Measurements from ENCODE around the gene SIGLEC15.

The SIGLEC15 gene

DNA sequence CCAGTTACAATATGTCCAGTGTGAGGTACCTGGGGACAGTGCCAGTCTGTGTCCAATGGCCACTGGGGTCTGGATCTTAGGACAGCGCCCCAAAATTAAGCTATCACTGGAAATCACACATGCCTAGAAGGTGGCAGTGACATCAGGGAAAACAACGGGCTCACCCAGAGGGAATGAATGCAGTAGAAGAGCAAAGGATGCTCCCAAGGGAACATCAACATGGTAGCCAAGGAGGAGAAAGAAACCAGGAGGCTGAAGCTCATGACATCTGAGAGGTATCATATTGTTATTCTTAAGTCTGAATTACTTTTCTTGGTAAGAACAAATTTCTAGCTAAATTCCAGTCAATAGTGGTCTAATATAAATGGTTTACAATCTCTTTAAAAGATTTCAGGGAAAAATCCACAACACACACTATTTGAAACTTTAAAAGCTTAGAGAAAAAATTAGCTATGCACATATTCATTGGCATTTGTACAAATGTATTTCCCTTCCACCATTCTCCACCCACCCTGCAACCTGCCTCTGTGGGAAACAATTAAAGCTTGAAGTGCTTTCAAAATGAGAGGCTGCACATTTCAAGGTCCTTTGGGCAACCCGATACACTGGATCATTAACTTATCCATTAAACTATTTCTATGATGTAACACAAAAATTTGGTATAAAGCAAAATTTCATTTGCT lies 55.5 kb downstream of the SIGLEC15 start:
- no peak for DNase-seq

DNA sequence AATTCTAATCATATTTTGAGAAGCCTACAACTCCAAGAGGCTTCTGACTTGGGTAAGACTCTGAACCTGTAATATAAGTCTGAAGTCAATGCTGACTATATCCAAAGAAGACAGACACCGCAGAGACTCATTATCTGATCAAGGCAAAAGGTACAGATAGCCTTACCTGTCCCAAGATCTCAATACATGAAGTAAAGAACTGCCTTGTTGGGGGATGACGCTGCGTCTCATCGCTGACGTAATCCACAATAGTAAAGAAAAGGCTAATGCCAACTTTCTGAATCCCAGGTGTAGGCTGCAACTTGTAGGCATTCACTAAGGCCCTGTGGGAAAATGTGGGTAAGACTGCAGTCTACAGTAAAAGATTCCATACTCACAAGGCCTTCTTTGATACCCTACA lies 62.1 kb downstream of the SIGLEC15 start:
- no peak for DNase-seq

DNA sequence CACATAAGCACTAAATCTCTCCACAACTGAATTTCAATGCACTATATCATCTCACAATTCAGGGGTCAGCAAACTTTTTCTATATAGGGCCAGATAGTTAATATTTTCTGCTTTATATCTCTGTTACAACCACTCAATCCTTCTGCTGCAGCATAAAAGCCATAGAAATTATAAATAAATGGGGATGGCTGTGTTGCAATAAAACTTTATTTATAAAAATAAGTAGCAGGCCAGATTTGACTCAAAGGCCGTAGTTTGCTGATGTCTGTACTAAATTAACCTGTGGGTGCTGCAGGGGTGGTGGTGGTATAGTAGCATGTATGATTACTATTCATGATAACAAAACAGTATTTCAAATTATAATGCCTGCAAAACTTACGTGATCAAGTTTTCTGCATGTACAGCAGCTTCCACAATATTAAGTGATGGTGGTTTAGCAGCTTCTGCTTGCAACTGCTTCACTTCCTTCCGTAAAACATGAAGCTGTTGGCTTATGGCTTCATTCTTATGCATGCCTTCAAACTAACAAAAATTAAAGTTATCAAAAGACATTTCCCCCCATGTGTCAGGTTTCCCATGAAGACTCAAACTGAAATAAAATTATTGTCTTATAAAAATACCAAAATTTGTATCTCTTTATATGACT lies 64.1 kb downstream of the SIGLEC15 start:
- no peak for DNase-seq

DNA sequence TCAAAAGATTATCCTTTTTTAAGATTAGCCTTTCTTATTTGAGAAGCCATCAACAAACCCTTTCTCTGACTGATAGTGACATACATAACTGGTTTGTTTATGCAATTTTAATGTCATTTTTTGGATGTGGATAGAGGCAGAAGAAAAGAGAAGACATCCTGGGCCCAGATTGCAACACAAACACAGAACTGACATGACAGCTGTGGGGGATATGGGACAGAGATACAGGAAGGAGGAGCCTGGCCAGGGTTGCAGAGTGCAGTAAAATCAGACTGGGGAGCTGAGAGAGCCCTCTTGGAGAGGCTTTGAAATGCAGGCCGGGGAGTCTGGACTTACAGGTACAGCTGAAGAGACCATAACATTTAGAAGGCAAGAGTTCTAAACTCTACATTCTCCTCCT lies 65.1 kb downstream of the SIGLEC15 start:
- DNase-seq: no peak

DNA sequence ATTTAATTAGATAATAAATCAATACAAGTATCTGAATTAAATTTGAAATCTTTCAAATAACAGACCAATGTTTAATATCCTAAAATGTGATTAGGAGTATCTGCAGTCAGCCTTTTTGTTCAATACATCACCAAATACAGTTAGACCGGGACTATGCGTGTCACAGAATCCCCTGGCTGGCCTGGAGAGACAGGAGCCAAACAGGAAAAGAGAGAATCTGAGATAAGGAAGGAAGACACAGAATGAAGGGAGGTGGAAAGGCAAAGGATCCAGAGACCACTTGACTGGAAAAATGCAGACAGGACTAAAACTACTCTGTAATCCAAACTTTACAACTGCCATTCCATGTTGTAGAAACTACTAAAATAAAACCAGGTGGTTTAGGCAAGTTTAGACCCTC lies 66.3 kb downstream of the SIGLEC15 start:
- no peak for DNase-seq

All from DMS79 (cell line).